ENCODE results near the gene PPARA. TPM values are rescaled to one million over a fixed set of nuclear protein-coding genes. Genes with fewer than 3 reads are reported as not detected.
A peak's percentile ranks its signal among the peaks of the same experiment; 100 is the strongest.

PPARA gene
- total RNA-seq, 1 experiment from 2014 or later, result 7.7 TPM

GRCh38 chr22:46150655-46151477, 540 bp downstream of the PPARA start:
- DNase-seq (no peak), ATAC-seq (peak; percentile 30)
- Histone ChIP-seq H4K20me1 (ENCODE audit: low read length) (no peaks in the 10 kb centered on the region), H3K4me2 (ENCODE audit: low read length) (peak overlapping the region; percentile 87), H3K4me1 (ENCODE audit: insufficient read depth, low read length) (peaks cover 5% of the 10 kb centered on the region), H3K36me3 (ENCODE audit: low read depth, low read length) (no peaks in the 10 kb centered on the region), H3K9ac (ENCODE audit: low read length) (peak overlapping the region; percentile 44), H3K27me3 (ENCODE audit: low read length) (0 out of 2 replicates have a peak, but pooled peaks cover 4% of the 10 kb centered on the region), H3K27ac (ENCODE audit: low read length) (no peak overlapping the region), H2AFZ (ENCODE audit: low read length) (peak overlapping the region; percentile 82), H3F3A (ENCODE audit: low read length, unreplicated experiment) (no peaks in the 10 kb centered on the region), H3K9me3 (ENCODE audit: low read length) (no peaks in the 10 kb centered on the region), H3K79me2 (ENCODE audit: low read length) (no peaks in the 10 kb centered on the region), H3K9me2 (replicated peaks; ENCODE audit: low read length) (no peaks in the 10 kb centered on the region), H3K4me3 (ENCODE audit: low read length) (peak overlapping the region; percentile 79)
- POLR2A ChIA-PET (ENCODE audit: unreplicated experiment), result no interaction called here
- BruUV-seq (replicated peaks), result no TSS peak
- TF ChIP-seq EZH2phosphoT487 (IDR thresholded peaks at IDR 0.05; ENCODE audit: borderline replicate concordance, low read length) (no peak), EZH2 (IDR thresholded peaks at IDR 0.05; ENCODE audit: low read length, unreplicated experiment) (no peak), CTCF (conservative IDR thresholded peaks at IDR 0.05; ENCODE audit: low read depth, low read length) (no peak)
- intact Hi-C loops (cut with micrococcal nuclease), result no loop called here
- CTCF ChIA-PET, result no interaction called here

- peak; percentile 9; the same call in 1 of the 2 replicates for ATAC-seq
- Histone ChIP-seq H3K9ac (ENCODE audit: low read length) (no peak overlapping the region), H4K20me1 (ENCODE audit: low read length) (no peaks in the 10 kb centered on the region), H3K4me1 (ENCODE audit: insufficient read depth, low read length) (peaks cover 5% of the 10 kb centered on the region), H3K27me3 (ENCODE audit: low read length) (0 out of 2 replicates have a peak, but pooled peaks cover 4% of the 10 kb centered on the region), H3F3A (ENCODE audit: low read length, unreplicated experiment) (no peaks in the 10 kb centered on the region), H3K9me3 (ENCODE audit: low read length) (no peaks in the 10 kb centered on the region), H3K4me3 (ENCODE audit: low read length) (no peak overlapping the region), H3K4me2 (ENCODE audit: low read length) (no peak overlapping the region), H2AFZ (ENCODE audit: low read length) (no peak overlapping the region), H3K27ac (ENCODE audit: low read length) (no peak overlapping the region), H3K79me2 (ENCODE audit: low read length) (no peaks in the 10 kb centered on the region), H3K36me3 (ENCODE audit: low read depth, low read length) (no peaks in the 10 kb centered on the region), H3K9me2 (replicated peaks; ENCODE audit: low read length) (no peaks in the 10 kb centered on the region)
- BruUV-seq (replicated peaks), result no TSS peak
- CTCF ChIA-PET, result no interaction called here
- no peak for TF ChIP-seq EZH2 (IDR thresholded peaks at IDR 0.05; ENCODE audit: low read length, unreplicated experiment)
- TF ChIP-seq CTCF (conservative IDR thresholded peaks at IDR 0.05; ENCODE audit: low read depth, low read length), result no peak
- TF ChIP-seq EZH2phosphoT487 (IDR thresholded peaks at IDR 0.05; ENCODE audit: borderline replicate concordance, low read length), result no peak
- peak; percentile 41 for DNase-seq
- intact Hi-C loops (cut with micrococcal nuclease), result no loop called here
- POLR2A ChIA-PET (ENCODE audit: unreplicated experiment), result no interaction called here
Measured at GRCh38 chr22:46153930-46154329, 3.6 kb downstream of the PPARA start.

GRCh38 chr22:46156031-46156430, 5.7 kb downstream of the PPARA start:
- BruUV-seq (replicated peaks), result no TSS peak
- intact Hi-C loops (cut with micrococcal nuclease), result no loop called here
- no peak for DNase-seq
- POLR2A ChIA-PET (ENCODE audit: unreplicated experiment), result no interaction called here
- H3K9me2 ChIP-seq (replicated peaks; ENCODE audit: low read length), result no peaks in the 10 kb centered on the region
- no peaks in the 10 kb centered on the region for H3K79me2 ChIP-seq (ENCODE audit: low read length)
- no peak overlapping the region for H3K4me2 ChIP-seq (ENCODE audit: low read length)
- H3K36me3 ChIP-seq (ENCODE audit: low read depth, low read length), result no peaks in the 10 kb centered on the region
- H3K27me3 ChIP-seq (ENCODE audit: low read length), result no peaks in the 10 kb centered on the region
- no peak overlapping the region for H3K9ac ChIP-seq (ENCODE audit: low read length)
- ATAC-seq, result no peak
- H3K4me1 ChIP-seq (ENCODE audit: insufficient read depth, low read length), result peaks cover 19% of the 10 kb centered on the region
- H3F3A ChIP-seq (ENCODE audit: low read length, unreplicated experiment), result no peaks in the 10 kb centered on the region
- H2AFZ ChIP-seq (ENCODE audit: low read length), result no peak overlapping the region
- no peaks in the 10 kb centered on the region for H4K20me1 ChIP-seq (ENCODE audit: low read length)
- CTCF ChIA-PET, result no interaction called here
- H3K27ac ChIP-seq (ENCODE audit: low read length), result no peak overlapping the region
- no peaks in the 10 kb centered on the region for H3K9me3 ChIP-seq (ENCODE audit: low read length)
- TF ChIP-seq EZH2 (IDR thresholded peaks at IDR 0.05; ENCODE audit: low read length, unreplicated experiment) (no peak), EZH2phosphoT487 (IDR thresholded peaks at IDR 0.05; ENCODE audit: borderline replicate concordance, low read length) (no peak), CTCF (conservative IDR thresholded peaks at IDR 0.05; ENCODE audit: low read depth, low read length) (no peak)
- no peak overlapping the region for H3K4me3 ChIP-seq (ENCODE audit: low read length)
